ENCODE data around the gene SLC35F3.

- TF ChIP-seq, protein P1, sequence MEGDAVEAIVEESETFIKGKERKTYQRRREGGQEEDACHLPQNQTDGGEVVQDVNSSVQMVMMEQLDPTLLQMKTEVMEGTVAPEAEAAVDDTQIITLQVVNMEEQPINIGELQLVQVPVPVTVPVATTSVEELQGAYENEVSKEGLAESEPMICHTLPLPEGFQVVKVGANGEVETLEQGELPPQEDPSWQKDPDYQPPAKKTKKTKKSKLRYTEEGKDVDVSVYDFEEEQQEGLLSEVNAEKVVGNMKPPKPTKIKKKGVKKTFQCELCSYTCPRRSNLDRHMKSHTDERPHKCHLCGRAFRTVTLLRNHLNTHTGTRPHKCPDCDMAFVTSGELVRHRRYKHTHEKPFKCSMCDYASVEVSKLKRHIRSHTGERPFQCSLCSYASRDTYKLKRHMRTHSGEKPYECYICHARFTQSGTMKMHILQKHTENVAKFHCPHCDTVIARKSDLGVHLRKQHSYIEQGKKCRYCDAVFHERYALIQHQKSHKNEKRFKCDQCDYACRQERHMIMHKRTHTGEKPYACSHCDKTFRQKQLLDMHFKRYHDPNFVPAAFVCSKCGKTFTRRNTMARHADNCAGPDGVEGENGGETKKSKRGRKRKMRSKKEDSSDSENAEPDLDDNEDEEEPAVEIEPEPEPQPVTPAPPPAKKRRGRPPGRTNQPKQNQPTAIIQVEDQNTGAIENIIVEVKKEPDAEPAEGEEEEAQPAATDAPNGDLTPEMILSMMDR (IDR thresholded peaks at IDR 0.05; ENCODE audit: insufficient read depth, low read length, poor library complexity, severe bottlenecking): no peak
- TF ChIP-seq EZH2phosphoT487 (conservative IDR thresholded peaks at IDR 0.05; ENCODE audit: low read length): no peak
Observed at GRCh38 chr1:234373959-234374254, 469.4 kb downstream of the SLC35F3 start.
